ENCODE results near the gene RSAD2. TPM values are rescaled to one million over a fixed set of nuclear protein-coding genes. Genes with fewer than 3 reads are reported as not detected.
"Not testable (repeated sequence)": the region's sequence is repeated elsewhere in the genome, so short reads cannot be mapped to it uniquely, and the experiment has no call there.

Gene RSAD2
- total and polyA plus RNA-seq, 2 donors (not counting 1 experiment from before 2014, with no cell fraction given) = 0.81 to 1.5 TPM

- whole genome bisulfite sequencing (ENCODE audit: insufficient coverage) = no CpG with 5 or more reads among the region's 2 CpGs
- H3K27ac Mint-ChIP-seq; H4K20me1 ChIP-seq (ENCODE audit: control insufficient read depth, insufficient read depth, low read length, poor library complexity, severe bottlenecking); H3K27me3 Mint-ChIP-seq; H3K27ac ChIP-seq (ENCODE audit: low read length in 2 of 2); H3K4me1 ChIP-seq (ENCODE audit: control insufficient read depth in 2 of 2, insufficient read depth in 2 of 2, low read length in 2 of 2); H3K36me3 ChIP-seq (replicated peaks in 1 of 2; ENCODE audit: control extremely low read depth in 1 of 2, control insufficient read depth in 1 of 2, extremely low read depth in 1 of 2, insufficient read depth in 2 of 2, low read length in 1 of 2); H3K79me2 ChIP-seq (ENCODE audit: control insufficient read depth, insufficient read depth, low read length); H3K4me2 ChIP-seq (replicated peaks; ENCODE audit: low read depth, low read length, poor library complexity, severe bottlenecking); H3K4me1 Mint-ChIP-seq; H3K9ac ChIP-seq (ENCODE audit: low read length); H3K27me3 ChIP-seq (replicated peaks in 1 of 4; ENCODE audit: control extremely low read depth in 1 of 4, control insufficient read depth in 3 of 4, insufficient read depth in 4 of 4, low read length in 3 of 4); H3K9me3 ChIP-seq (ENCODE audit: control extremely low read depth in 1 of 3, control insufficient read depth in 2 of 3, insufficient read depth in 1 of 3, low read length in 2 of 3); CTCF ChIA-PET; DNase-seq; H3K9me3 Mint-ChIP-seq (ENCODE audit: insufficient read depth); H2AFZ ChIP-seq (ENCODE audit: insufficient read depth, low read depth, low read length, poor library complexity, severe bottlenecking); H3K4me3 ChIP-seq (ENCODE audit: control extremely low read depth in 1 of 5, extremely low read depth in 1 of 5, insufficient read depth in 1 of 5, low read depth in 2 of 5, low read length in 4 of 5); ATAC-seq (ENCODE audit: low read depth); H3K4me3 Mint-ChIP-seq; POLR2A ChIA-PET: not testable (repeated sequence)
- intact Hi-C loops (cut with micrococcal nuclease) = loop anchor here (10.0 kb wide), 1 partner anchor 1782 kb away; the partner anchor contains the start of gene ID2
Observed at GRCh38 chr2:6902581-6902980, 25.0 kb downstream of the RSAD2 start.

- peaks cover 19% of the 10 kb centered on the region for H3K4me1 Mint-ChIP-seq
Observed at GRCh38 chr2:6905668-6906067, 28.1 kb downstream of the RSAD2 start.

More at GRCh38 chr2:6905668-6906067, 28.1 kb downstream of the RSAD2 start:
- ChIA-PET POLR2A (no interaction called here), CTCF (interaction anchor here (0.7 to 1.8 kb wide), 4 partner anchors 9 to 106 kb away, joined by 3 to 9 read pairs (median 4); no protein-coding TSS in a partner anchor)
- H4K20me1 ChIP-seq (ENCODE audit: control insufficient read depth, insufficient read depth, low read length, poor library complexity, severe bottlenecking) = no peaks in the 10 kb centered on the region
- no peaks in the 10 kb centered on the region for H3K79me2 ChIP-seq (ENCODE audit: control insufficient read depth, insufficient read depth, low read length)
- peaks cover 19% of the 10 kb centered on the region in 2 donors for H3K4me1 ChIP-seq (ENCODE audit: control insufficient read depth in 2 of 2, insufficient read depth in 2 of 2, low read length in 2 of 2)
- TF ChIP-seq EZH2 (IDR thresholded peaks at IDR 0.05; ENCODE audit: borderline replicate concordance, insufficient read depth, low read depth, low read length, poor library complexity, severe bottlenecking) = no peak
- no peak for TF ChIP-seq CTCF (IDR thresholded peaks at IDR 0.05)
- H3K9ac ChIP-seq (ENCODE audit: low read length) = no peak overlapping the region
- no peaks in the 10 kb centered on the region for H3K36me3 ChIP-seq (replicated peaks in 1 of 2; ENCODE audit: control extremely low read depth in 1 of 2, control insufficient read depth in 1 of 2, extremely low read depth in 1 of 2, insufficient read depth in 2 of 2, low read length in 1 of 2)
- H3K27ac ChIP-seq (ENCODE audit: low read length in 2 of 2) = no peak overlapping the region
- ATAC-seq (ENCODE audit: low read depth) (no peak), DNase-seq (no peak)
- H3K4me3 ChIP-seq (ENCODE audit: control extremely low read depth in 1 of 5, extremely low read depth in 1 of 5, insufficient read depth in 1 of 5, low read depth in 2 of 5, low read length in 4 of 5) = no peak overlapping the region
- H3K27me3 Mint-ChIP-seq = no peaks in the 10 kb centered on the region
- no peaks in the 10 kb centered on the region for H3K27me3 ChIP-seq (replicated peaks in 1 of 4; ENCODE audit: control extremely low read depth in 1 of 4, control insufficient read depth in 3 of 4, insufficient read depth in 4 of 4, low read length in 3 of 4)
- no peak overlapping the region for H3K27ac Mint-ChIP-seq
- H3K9me3 ChIP-seq (ENCODE audit: control extremely low read depth in 1 of 3, control insufficient read depth in 2 of 3, insufficient read depth in 1 of 3, low read length in 2 of 3) = peaks cover 0 to 8% (median 2%) of the 10 kb centered on the region in 3 donors
- WGBS (ENCODE audit: insufficient coverage) = no CpG with 5 or more reads among the region's 1 CpG
- intact Hi-C loops (cut with micrococcal nuclease) = loop anchor here (10.0 kb wide), 1 partner anchor 1779 kb away; the partner anchor contains the start of gene ID2
- H2AFZ ChIP-seq (ENCODE audit: insufficient read depth, low read depth, low read length, poor library complexity, severe bottlenecking) = no peak overlapping the region
- H3K4me3 Mint-ChIP-seq = no peak overlapping the region
- peaks cover 7% of the 10 kb centered on the region for H3K9me3 Mint-ChIP-seq (ENCODE audit: insufficient read depth)
- H3K4me2 ChIP-seq (replicated peaks; ENCODE audit: low read depth, low read length, poor library complexity, severe bottlenecking) = no peak overlapping the region
